Panc1 (cell line): Measurements from ENCODE around the gene PALM2AKAP2.

Experiments used
- POLR2AphosphoS5 ChIP-seq: IDR thresholded peaks from 2 replicates; pipeline ENCODE4 v1.6.1; 2012; ENCODE audit warnings: mild to moderate bottlenecking, low read depth, low read length, moderate library complexity
- TCF7L2 ChIP-seq: IDR thresholded peaks from 2 replicates; pipeline ENCODE4 v1.6.1; 2011; ENCODE audit warnings: mild to moderate bottlenecking, low read depth, low read length, inconsistent platforms
- TF ChIP-seq, protein P1 (sequence below): fragments of 450-650 bp; IDR thresholded peaks from 2 replicates; pipeline ENCODE4 v1.5.1; 2017; ENCODE audit warnings: mild to moderate bottlenecking

DNA sequence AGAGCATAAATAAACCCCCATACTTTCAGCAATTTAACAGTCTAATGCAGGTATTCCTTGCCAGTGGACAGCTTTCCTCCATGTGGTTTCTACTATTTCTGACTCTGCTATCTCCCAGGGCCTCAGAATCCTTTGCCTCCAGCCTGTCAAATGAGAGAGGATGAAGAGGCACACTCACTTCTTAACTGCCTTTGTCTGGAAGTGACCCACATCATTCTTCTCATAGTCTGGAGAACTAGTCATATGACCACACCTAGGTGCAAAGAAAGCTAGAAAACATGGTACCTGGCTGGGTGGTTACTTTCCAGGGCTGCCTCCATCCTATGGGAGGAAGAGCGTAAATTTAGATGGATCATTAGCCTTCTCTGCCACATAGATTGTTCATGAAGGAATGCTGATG is 22.5 kb downstream of the PALM2AKAP2 start:
- TF ChIP-seq, protein P1, sequence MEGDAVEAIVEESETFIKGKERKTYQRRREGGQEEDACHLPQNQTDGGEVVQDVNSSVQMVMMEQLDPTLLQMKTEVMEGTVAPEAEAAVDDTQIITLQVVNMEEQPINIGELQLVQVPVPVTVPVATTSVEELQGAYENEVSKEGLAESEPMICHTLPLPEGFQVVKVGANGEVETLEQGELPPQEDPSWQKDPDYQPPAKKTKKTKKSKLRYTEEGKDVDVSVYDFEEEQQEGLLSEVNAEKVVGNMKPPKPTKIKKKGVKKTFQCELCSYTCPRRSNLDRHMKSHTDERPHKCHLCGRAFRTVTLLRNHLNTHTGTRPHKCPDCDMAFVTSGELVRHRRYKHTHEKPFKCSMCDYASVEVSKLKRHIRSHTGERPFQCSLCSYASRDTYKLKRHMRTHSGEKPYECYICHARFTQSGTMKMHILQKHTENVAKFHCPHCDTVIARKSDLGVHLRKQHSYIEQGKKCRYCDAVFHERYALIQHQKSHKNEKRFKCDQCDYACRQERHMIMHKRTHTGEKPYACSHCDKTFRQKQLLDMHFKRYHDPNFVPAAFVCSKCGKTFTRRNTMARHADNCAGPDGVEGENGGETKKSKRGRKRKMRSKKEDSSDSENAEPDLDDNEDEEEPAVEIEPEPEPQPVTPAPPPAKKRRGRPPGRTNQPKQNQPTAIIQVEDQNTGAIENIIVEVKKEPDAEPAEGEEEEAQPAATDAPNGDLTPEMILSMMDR, result no peak
- TF ChIP-seq POLR2AphosphoS5, result no peak
- TF ChIP-seq TCF7L2, result no peak
